Subcutaneous adipose tissue (tissue), 4 donors: ENCODE data around the gene COQ8B. TPM values are rescaled to one million over a fixed set of nuclear protein-coding genes. Genes with fewer than 3 reads are reported as not detected.

Experiments
- total RNA-seq, 4 donors: library from RNA; depleted of rRNA; stranded (reverse); fragments of >200 nt; gene quantifications; one replicate each; pipeline ENCODE4 v1.1.0, GENCODE V29; 2016
- TF ChIP-seq, protein P1 (sequence below): fragments of 450-650 bp; IDR thresholded peaks from one replicate; pipeline ENCODE4 v1.5.1; 2016; ENCODE audit warnings: low read depth, mild to moderate bottlenecking, control low read depth, antibody characterized with exemption, moderate library complexity

COQ8B gene
- total RNA-seq, 4 donors from 2014 or later = 16.5 to 32.2 (median 28.6) TPM

DNA sequence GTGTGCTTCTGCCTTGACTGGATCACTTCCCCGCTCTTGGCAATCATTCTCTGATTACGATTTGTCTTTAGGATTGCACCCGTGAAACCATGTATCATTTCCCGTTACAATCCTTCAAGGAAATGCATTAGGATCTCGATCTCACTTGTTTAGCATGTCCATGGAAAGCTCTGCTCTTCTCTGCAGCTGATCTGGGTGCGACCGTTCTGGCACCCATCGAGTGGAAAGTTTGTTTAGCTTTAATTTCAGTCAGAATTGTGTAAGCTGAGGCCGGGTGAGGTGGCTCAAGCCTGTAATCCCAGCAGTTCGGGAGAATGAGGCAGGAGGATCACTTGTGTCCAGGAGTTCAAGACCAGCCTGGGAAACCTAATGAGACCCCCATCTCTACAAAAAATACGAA is 57.1 kb downstream of the COQ8B start:
- TF ChIP-seq, protein P1, sequence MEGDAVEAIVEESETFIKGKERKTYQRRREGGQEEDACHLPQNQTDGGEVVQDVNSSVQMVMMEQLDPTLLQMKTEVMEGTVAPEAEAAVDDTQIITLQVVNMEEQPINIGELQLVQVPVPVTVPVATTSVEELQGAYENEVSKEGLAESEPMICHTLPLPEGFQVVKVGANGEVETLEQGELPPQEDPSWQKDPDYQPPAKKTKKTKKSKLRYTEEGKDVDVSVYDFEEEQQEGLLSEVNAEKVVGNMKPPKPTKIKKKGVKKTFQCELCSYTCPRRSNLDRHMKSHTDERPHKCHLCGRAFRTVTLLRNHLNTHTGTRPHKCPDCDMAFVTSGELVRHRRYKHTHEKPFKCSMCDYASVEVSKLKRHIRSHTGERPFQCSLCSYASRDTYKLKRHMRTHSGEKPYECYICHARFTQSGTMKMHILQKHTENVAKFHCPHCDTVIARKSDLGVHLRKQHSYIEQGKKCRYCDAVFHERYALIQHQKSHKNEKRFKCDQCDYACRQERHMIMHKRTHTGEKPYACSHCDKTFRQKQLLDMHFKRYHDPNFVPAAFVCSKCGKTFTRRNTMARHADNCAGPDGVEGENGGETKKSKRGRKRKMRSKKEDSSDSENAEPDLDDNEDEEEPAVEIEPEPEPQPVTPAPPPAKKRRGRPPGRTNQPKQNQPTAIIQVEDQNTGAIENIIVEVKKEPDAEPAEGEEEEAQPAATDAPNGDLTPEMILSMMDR = no peak

DNA sequence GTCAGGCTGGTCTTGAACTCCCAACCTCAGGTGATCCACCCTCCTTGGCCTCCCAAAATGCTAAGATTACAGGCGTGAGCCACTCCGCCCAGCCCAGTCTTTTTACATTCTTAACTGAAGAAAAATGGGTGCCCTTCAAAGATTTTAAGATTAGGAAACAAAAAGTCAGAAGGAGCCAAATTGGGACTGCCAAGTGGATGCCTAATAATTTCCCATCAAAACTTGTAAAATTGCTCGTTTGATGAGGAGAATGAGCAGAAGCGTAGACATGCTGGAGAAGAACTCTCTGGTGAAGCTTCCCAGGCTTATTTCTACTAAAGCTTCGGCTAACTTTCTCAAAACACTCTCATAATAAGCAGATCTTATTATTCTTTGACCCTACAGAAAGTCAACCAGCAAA is 57.6 kb downstream of the COQ8B start:
- TF ChIP-seq, protein P1 = no peak

- TF ChIP-seq, protein P1 = no peak
These were observed 58.7 kb downstream of the COQ8B start for GRCh38 chr19:40658031-40658430.

- TF ChIP-seq, protein P1 = no peak
These were observed 65.9 kb downstream of the COQ8B start for GRCh38 chr19:40650749-40651305.

DNA sequence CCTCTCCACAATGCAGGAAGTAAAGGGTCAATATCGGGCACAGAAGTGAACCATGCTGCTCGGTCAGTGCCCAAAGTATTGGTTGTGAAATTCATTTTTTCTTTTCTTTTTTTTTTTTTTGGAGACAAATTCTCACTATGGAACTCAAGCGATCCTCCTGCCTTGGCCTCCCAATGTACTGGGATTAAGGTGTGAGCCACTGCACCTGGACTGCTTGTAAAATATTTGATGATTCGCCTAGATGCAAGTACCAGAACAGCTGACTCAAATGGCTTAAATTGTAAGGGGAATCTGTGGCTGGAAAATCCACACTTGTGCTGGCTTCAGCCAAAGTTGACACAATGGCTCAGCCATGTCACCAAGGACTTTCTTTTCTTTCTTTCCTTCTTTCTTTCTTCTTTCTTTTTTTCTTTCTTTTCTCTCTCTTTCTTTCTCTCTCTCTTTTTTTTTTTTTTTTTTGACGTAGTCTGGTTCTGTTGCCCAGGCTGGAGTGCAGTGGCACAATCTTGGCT is 69.9 kb downstream of the COQ8B start:
- TF ChIP-seq, protein P1 = no peak

DNA sequence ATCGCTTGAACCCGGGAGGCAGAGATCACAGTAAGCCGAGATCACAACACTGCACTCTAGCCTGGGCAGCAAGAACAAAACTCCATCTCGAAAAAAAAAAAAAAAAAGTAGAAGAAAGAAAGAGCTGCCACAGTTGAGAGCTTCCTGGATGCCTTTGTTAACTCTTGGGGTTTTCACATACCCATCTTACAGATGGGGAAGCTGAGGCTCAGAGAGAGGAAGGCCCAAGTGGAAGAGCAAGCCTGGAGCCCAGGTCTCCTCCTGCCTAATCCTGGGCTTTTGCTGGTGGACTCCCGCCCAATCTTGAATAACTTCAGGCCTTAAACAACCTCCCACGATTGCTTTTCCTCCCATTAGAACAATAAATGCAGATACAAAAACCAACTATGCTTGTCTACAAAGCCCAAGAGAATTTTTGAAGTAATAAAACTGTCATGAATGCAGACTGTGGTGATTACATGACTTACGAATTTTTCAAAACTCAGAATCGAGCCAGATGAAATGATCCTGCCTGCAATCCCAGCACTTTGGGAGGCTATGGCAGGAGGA is 73.9 kb downstream of the COQ8B start:
- TF ChIP-seq, protein P1 = no peak

DNA sequence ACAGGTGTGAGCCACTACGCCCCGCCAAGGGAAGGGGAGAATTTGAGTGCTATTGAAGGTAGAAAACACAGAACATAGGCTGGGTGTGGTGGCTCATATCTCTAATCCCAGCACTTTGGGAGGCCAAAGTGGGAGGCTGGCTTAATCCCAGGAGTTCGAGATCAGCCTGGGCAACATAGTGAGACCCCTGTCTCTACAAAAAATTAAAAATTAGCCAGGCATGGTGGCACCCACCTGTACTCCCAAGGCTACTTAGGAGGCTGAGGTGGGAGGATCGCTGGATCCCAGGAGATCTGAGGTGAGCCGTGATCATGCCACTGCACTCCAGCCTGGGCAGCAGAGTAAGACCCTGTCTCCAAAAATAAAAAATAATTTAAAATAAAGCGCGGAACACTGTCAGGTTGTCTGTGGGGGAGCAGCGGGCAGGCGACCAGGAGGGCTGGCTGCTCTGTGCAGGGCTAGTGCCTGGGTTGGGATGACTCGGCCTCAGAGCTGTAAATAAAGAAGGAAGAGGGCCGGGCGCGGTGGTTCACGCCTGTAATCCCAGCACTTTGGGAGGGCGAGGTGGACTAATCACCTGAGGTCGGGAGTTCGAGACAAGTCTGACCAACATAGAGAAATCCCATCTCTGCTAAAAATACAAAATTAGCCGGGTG is 74.5 kb downstream of the COQ8B start:
- TF ChIP-seq, protein P1 = no peak
